GM18867 (cell line): ENCODE measurements around the gene BDNF.
"Not testable (repeated sequence)": the region's sequence is repeated elsewhere in the genome, so short reads cannot be mapped to it uniquely, and the experiment has no call there.

ENCODE experiments used
- ATAC-seq: cut with Tn5 transposase; IDR thresholded peaks from one replicate; pipeline ENCODE4 v1.9.1; 2021; ENCODE audit warnings: mild to moderate bottlenecking, moderate library complexity; ENCODE audit not compliant: unreplicated experiment

The BDNF gene

DNA sequence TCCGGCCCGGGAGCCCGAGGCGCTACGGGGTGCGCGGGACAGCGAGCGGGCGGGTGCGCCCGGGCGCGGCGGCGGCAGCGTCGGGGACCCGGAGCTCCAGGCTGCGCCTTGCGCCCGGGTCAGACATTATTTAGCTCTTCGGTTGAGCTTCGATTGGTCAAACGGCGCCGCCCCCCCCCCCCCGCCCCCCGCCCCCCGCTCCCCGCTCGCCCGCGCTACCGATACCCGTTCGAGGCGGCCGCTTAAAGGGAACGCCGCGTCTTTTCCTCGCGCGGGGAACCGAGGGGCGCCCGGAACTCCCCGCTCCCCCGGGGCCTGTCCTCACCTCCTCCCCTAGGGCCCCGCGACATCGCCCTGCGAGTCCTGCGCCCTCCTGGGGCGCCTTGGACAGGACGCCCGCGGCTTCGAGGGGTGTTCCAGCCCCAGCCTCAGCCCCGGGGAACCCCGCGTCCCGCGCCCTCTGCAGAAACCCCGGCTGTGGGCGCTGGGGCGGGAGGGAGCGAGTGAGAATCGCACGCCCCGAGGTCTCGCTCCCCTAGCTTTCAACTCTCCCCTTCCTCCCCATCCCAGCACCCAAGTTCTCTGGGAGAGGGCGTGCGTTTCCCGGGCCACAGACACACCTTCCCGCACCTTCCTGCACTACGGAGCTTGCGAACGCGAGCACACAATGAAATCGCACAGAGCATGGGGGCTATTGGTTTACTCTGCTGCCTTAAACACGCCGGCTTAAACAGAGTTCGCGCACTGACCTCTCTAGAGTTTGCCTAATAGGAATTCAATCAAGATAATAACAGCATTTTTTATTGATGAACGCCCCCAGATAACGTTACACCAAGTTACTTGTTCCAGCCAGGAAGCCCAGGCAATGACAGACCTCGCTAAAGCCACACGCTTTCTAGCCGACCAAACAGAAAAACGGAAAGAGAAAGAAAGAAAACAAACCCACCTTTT lies at the start of gene BDNF:
Gene BDNF (minus strand): TSS at position 105 of the 951 bp plus-strand sequence. CDS start 41,891 bp downstream, outside the sequence.
- ATAC-seq = peak; percentile 36

DNA sequence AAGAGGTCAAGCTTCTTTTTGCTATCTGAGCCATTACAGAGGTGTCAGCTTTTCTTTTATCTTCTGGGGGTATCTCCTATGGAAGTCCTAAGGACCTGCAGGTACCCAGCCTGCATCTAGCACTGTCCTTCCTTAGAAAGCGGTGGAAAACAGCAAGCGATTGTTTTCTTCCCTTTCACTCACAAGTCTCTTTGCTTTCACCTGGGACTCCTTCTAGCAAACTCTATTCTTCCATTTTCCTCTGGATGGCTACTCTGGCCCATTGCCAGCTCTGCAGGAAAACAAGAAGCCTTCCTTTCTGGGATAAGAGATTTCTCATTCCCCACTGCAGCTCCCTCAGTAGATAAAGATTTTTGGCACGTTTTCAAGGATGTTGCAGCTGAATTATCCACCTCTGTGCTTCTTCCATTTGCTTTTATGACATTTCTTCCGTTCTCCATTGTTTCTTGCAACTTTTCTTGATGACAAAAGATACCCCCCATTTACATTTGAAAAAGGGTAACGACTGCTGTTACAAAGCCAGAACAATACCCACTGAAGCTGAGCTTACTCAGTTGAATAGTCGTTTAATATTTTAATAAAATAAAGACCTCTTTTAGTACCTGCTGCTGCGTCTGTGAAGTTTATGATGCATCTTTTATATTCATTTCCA lies 40.2 kb upstream of the BDNF start:
- ATAC-seq = no peak

DNA sequence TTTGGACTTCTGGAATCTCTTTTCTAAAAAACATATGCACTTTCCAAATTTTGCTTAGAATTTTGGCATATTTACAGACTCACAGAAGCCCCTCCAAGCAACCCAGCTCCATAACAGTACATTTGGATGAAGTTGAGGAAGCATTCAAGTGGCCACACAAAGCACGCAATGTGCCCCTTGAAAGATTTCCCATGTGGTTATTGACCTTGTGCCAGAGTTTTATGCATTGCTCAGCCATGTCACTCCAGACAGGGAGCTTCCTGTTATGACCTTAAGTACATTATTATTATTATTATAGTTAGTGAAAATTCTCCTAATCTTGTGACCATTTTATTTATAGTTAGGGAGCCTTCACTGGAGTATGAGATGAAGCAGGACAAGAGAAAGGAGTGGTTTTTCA lies 35.0 kb upstream of the BDNF start:
- no peak for ATAC-seq

DNA sequence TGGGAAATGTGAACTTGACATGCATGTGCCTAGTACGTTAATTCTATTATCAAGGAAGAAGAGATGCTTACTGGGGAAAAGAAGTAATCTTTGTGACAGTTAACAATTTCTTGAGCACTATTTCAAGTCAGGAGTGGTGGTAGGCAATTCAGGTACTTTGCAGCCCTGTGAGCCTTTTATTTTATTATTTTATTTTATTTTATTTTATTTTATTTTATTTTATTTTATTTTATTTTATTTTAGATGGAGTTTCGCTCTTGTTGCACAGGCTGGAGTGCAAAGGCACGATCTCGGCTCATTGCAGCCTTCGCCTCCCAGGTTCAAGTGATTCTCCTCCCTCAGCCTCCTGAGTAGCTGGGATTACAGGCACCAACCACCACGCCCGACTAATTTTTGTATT lies 31.5 kb upstream of the BDNF start:
- ATAC-seq = not testable (repeated sequence)

DNA sequence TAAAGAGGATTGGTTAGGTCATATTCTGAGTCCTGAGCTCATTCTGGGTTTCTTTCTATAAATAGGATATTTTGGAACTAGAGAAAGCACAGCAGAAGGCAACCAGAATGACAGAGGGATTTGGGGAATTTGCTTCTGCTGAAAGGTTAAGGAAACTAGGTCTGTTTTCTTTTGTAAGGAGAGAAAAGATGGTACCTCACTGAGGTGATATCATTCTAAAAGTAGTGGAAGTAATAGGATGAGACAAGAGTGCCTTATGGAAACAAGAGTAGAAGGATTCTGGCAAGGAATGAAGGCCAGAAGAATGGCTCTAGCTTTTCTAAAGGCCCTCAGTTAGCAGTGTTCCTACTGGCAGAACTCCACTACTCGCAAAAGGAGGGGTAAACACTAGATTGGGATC lies 26.7 kb upstream of the BDNF start:
- no peak for ATAC-seq

DNA sequence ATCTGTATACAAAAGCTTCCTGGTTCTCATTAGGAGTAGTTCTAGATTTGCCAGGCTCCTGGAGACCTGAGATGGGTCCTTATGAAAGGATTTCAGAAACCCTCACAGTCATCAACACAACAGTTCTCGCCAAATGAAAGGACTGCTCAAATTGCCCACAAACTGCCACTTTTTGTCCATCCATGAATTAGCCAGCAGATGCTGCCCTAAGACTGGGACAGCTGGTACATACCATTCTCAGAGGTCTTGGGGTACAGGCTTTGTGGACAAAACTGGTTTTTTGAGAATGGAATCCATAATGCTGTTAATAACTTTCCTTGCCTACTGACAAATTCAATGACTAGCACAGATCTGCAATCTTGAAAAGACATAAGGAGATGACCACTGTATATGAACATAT lies 23.4 kb upstream of the BDNF start:
- ATAC-seq = no peak

DNA sequence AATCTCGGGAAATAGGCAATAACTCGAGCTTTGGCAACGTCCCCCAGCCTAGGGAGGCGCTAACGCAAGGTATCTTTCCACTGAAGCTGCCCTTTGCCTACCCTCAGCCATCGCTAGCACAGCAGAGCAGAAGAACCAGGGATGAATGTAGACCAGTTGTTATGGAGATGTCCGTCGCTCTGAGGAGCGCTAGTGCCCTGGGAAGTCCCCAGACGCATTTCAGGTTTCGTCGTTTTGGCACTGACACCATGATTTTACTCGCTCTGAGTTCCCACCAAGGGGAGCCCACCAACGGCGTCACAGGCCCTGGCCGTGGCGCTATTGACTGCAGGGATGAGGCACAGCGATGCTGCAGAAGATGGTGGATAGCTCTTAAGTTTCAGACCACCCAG lies 22.7 kb upstream of the BDNF start:
- ATAC-seq = no peak

DNA sequence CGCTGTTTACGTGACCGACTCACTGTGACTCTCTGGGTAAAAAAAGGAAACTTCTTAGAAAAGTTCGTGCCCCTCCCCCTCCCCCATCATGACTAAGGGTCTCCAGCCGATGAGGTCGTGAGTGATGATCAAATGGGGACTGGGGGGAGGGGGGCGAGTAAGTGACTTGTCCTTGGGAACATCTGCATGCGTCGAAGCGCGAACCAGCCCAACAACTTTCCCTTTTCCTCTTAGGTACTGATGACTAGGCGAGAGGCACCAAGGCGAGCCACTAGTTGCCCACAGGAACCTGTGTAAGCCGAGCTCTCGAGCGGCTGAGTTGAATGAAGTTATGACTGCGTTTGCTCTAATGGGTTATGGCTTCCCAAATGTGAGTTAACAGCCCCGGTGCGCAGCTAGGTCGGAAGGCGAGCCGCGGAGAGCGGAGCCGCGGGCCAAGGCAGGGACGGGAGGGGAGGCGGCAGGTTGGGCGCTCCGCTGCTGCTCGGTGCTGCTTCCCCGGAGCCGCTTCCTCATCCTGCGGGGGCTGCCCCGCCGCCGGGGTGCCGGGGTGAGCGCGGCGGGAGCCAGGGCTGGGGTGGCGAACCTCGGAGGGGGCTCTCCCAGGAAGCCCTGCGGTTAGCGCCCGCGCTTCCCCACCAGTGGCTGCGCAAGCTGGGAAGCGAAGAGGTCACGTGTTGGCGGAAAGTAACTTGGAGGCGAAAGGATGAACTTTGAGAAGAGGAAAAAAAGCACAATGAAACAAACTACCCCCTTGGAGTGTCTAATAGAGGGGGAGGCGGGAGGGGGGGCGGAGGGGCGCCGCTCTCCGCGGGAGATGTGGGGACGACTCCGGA lies 22.1 kb upstream of the BDNF start:
- no peak for ATAC-seq

DNA sequence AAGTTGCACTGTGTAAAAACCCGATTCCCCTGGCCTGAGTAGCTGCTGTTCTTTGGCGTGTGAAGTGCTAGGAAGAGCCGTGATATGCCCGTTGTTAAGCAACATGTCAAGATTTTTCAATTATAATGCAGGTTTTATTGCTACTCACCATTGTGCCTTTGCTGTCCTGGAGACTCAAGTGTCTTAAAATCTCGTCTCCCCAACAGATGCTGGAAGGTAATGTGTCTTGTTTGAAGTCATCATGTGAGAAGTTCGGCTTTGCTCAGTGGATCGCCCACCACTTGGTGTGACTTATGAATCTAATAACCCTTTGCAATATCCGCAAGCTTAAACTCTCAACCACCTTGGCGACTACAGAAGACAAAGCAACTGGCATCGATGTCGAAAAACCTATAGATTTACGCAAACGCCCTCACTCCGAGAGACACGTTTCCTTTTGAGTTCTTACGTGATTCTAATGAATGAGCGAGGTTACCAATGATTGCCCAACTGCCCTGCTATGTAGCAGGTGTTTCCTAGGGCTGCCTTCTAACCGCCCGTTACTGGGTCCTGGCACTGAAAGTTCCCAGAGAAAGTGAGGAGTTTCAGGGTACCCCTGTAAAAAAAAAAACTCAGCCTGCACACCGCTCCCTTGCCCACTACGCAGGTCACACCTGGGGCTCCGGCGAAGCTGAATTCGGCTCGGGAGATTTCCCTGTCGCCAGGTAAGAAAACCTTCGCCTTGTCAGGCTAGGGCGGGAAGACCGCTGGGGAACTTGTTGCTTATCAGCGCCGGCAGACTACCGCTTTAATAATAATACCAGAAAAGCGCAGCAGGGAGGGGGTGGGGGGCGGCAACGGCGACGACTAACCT lies 21.2 kb upstream of the BDNF start:
- no peak for ATAC-seq

DNA sequence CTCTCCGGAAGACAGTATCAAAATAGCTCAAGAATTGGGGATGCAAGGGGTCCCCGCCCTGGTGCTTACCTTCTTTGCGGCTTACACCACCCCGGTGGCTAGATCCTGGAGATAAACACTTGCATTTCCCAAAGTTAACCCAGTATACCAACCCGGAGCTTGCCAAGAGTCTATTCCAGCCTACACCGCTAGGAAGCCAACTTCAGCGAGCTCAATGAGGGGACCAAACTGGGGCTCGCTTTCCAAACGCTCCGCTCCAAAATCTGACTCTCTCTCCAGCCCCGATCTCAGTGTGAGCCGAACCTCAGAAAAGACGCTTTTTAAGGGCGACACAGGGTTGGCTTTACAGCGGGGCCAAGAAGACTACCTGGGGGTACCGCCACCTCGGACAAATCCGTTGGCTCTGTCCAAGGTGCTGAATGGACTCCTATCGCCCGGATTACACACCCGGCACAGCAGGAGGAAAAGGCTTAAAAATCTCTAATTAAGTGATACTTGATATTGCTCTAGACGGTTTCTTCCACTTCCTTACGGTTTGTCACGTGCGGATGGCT lies 20.1 kb upstream of the BDNF start:
- no peak for ATAC-seq

DNA sequence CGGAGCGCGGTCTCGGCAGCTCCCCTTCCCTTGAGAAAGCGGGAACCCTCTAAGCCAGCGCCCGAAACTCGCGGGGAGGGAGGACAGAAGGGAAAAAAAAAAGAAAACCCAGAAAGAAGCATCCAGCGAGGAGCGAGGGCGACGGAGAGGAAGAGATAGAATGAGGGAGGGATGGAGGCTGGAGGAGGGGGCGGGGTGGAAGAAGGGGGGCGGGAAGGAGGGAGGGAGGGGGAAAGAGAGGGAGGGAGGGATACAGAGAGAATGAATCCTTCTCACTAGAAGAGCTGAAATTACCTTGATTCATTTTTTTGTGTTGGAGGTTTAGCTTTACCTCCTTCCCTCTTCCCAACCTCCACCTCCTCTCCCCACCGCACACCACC lies 19.3 kb upstream of the BDNF start:
- no peak for ATAC-seq

DNA sequence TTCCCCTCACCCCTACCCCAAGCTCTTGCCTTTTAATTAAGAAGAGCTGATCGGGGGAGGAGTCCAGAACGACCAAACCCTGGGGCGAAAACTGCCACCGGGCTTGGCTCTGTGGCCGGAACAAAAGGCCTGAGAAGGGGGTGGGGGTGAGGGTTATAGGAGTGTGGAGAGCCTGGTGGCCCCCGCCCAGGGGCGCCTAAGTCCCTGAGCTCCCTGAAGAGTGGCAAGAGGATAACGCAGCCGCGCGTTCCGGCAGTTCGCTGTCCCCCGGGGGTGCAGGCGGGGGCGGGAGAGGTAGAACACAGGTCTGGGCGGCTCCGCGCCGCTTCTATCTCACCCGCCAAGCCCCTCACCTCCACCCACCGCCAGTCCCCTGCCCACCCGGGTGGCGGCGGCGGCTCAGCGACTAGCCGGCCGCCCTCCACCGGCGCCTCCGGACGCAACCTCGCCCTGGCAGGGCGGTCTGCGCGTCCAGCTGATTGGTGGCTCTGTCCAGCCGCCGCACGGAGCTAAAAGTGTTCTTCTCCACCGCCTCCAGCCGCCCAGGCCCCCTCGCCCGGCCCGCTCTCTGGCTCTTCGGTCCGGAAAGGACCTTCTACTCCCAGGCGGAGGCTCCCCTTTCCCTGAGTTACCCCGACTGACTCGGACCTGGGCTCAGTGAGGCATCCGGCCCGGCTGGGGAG lies 18.7 kb upstream of the BDNF start:
- no peak for ATAC-seq

DNA sequence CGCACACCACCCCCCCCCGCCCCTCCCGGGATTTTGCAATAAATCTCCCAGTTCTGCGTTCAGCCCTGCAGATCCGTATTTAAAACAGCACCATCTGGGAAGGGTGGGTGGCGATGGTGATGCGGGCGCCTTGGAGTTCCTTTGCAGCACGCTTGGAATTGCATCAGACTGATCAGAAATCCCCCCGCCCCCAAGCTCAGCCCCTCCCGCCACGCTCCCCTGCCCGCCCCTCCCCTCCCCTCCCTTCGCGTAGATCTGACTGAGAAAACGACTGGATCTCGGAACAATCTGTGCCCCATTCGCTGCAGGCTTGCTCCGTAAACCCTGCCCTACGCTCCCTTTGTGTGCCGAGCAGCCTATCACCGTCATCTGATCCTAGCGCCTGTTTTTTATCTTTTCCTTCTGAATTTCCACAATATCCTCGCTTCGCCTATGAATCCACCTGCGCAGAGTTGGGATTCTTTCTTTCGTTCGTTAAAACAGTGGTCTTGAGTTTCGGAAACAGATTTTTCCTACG lies 18.1 kb upstream of the BDNF start:
- ATAC-seq = no peak

DNA sequence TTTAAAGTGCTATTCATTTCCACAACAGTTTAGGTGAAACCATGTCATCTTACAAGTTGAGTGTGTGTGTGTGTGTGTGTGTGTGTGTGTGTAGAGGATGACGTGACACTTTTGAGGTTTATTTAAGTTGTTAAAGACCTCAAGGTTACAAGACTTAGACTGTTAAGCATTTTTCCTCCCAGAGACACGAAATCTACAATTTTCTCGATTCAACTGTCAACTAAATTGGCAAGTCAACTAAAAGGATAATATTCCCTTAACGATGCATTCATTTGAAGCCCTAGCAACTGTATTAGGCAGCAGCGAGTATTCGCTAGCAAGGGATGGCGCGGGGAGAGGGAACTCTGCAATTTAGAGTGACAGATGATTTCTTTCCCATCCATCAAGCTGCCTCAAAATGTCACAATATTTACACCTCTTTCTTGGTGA lies 17.6 kb upstream of the BDNF start:
- no peak for ATAC-seq

DNA sequence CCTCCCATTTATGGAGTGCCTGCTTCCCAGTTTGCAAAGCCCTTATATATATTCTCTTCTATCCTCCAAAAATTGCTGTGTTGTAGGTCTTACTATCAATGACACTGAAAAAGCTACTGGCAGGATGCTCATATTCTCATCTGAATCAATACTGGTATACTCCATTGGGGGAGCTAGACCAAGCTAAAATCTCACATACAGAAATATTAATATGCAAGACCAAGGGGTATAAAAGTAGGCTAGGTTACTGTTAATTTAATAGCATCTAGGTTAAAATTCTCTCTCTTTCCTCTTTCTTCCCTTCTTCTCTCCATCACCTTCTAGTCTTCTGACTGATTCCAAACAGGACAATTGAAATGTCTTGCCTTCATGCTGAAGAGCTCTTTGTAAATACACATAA lies 17.1 kb upstream of the BDNF start:
- no peak for ATAC-seq

DNA sequence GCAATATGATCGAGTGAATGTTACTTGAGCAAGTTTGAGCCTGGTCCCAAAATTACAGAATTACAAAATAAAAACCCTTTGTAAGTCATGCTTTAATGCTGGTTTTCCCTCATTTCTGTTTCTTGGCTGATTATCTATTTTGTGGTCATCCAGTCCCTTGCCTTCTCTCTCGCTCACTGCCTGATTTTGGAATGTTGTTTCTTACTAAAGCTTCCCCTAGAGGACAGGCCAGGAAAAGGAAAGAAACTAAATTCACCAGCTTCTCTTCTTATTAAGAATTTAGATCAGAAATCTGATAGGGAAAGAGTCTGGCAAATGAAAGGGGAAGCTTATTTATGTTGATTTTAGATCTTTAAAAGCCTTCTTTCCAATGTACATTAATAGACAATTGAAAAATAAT lies 16.6 kb upstream of the BDNF start:
- no peak for ATAC-seq

DNA sequence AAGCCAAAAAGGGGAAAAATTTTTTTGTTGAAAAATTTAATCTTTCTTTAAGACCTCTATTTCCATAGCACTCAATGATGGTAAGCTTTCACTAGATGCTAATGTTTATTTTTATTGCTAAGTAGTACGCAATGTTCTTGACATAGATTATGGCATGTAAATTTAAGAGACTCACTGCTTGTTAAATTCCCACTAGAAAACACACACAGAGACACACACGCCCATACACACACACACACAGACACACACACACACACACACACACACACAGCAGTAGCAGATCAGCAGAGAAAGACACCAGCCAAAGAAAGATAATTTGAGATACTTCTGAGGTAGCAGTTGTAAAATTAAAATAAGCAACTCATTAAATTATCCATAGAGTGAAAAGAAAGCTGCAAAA lies 16.0 kb upstream of the BDNF start:
- ATAC-seq = no peak

DNA sequence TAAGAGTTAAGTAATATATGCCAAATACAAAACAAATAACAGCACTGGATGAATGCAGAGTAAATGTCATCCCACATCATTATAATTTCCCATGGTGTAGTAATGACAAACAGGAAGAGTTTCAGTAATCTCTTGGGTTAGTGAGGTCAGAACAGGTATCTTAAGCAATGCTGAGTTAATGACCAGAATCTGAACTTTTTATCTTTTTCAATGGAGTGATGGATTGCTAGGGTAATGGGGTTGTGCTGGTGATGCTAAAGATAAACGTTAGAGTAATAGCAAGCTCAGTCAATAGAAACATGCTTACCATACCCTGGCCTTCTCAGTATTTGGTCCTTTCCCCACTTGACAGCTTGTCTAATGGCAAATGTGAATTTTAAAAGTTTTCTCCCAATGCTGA lies 11.5 kb upstream of the BDNF start:
- no peak for ATAC-seq

DNA sequence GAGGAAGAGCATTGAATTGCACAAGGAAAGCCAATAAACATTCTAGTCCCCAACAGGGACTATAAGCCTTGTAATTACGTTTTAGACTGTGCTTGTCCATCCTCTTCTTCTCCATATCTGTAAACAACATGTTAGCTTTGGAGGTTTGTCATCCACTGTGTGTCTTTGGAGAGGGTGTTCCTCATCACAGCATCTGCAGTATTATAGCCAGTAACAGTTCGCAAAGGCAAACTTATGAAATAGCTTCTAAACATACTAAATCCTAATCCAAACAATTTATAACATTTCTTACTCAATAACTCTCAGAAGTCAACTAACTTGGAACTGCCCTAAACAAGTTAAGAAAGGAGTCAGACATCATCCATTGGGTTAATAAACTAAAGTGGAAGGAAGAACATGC lies 10.3 kb upstream of the BDNF start:
- ATAC-seq = no peak
